ENCODE results near the gene RXFP4.

- no peak for TF ChIP-seq EP300 (IDR thresholded peaks at IDR 0.05; ENCODE audit: low read depth)
- no peak for TF ChIP-seq POLR2AphosphoS5 (IDR thresholded peaks at IDR 0.05)
Observed at GRCh38 chr1:155977690-155978324, 36.4 kb downstream of the RXFP4 start.

Data from transverse colon (tissue), 3 donors.